PFSK-1 (cell line): ENCODE data around the gene SDCCAG8.

Source experiments
- POLR2AphosphoS5 ChIP-seq: IDR thresholded peaks from 2 replicates; pipeline ENCODE4 v1.6.1; 2012; ENCODE audit warnings: low read depth, mild to moderate bottlenecking, control low read depth, low read length, moderate library complexity
- TF ChIP-seq, protein P1 (sequence below), 2 experiments: IDR thresholded peaks; 2 replicates each; pipeline versions ENCODE4 v1.6.1 to v1.8.0; 2011 to 2012; ENCODE audit warnings: low read depth in 2 of 2, low read length in 2 of 2, control low read depth in 1 of 2, inconsistent platforms in 1 of 2, mild to moderate bottlenecking in 1 of 2, moderate library complexity in 1 of 2; ENCODE audit not compliant: insufficient read depth in 1 of 2

DNA sequence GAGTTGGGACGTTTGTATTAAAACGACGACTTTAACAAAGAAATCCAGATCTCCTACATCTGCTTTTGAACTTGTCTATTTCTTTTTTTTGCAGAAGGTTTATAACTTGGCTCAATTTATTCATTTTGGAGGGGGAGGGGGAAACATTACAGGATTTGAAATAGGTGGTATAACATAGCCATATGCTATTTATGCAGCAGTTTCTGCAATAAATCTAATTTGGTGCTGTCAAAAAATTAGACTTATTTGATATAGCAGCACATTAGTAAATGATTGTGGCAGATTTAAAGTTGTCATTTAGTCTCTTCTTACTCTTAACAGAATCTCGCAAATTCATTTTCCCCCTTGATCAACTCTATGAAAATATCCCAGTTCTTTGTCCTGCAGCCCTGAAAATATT lies 138.2 kb downstream of the SDCCAG8 start:
- no peak for TF ChIP-seq POLR2AphosphoS5
- TF ChIP-seq, protein P1, sequence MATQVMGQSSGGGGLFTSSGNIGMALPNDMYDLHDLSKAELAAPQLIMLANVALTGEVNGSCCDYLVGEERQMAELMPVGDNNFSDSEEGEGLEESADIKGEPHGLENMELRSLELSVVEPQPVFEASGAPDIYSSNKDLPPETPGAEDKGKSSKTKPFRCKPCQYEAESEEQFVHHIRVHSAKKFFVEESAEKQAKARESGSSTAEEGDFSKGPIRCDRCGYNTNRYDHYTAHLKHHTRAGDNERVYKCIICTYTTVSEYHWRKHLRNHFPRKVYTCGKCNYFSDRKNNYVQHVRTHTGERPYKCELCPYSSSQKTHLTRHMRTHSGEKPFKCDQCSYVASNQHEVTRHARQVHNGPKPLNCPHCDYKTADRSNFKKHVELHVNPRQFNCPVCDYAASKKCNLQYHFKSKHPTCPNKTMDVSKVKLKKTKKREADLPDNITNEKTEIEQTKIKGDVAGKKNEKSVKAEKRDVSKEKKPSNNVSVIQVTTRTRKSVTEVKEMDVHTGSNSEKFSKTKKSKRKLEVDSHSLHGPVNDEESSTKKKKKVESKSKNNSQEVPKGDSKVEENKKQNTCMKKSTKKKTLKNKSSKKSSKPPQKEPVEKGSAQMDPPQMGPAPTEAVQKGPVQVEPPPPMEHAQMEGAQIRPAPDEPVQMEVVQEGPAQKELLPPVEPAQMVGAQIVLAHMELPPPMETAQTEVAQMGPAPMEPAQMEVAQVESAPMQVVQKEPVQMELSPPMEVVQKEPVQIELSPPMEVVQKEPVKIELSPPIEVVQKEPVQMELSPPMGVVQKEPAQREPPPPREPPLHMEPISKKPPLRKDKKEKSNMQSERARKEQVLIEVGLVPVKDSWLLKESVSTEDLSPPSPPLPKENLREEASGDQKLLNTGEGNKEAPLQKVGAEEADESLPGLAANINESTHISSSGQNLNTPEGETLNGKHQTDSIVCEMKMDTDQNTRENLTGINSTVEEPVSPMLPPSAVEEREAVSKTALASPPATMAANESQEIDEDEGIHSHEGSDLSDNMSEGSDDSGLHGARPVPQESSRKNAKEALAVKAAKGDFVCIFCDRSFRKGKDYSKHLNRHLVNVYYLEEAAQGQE (IDR thresholded peaks at IDR 0.05; ENCODE audit: insufficient read depth in 1 of 2, low read depth in 2 of 2, low read length in 2 of 2) = no peak
